ENCODE measurements around the gene HNF4A.

GRCh38 chr20:44402391-44403193 lies 47.1 kb downstream of the HNF4A start:
- TF ChIP-seq CTCF (conservative IDR thresholded peaks at IDR 0.05; ENCODE audit: low read length) (no peak), EZH2phosphoT487 (IDR thresholded peaks at IDR 0.05; ENCODE audit: borderline replicate concordance, low read depth, low read length) (no peak)

Measured in OCI-LY7 (cell line).